Hair follicle dermal papilla cell (primary cell): ENCODE data around the gene GDPGP1. TPM values are rescaled to one million over a fixed set of nuclear protein-coding genes. Genes with fewer than 3 reads are reported as not detected.

ENCODE experiments used
- small RNA-seq: library from RNA; depleted of rRNA; stranded (forward); fragments of <200 nt; gene quantifications from one replicate; pipeline ENCODE3, GENCODE V24; 2012
- total RNA-seq: library from RNA; depleted of rRNA; stranded (reverse); fragments of >200 nt; gene quantifications from 2 replicates; pipeline ENCODE4 v1.2.3, GENCODE V29; 2012

GDPGP1 gene, protein sequence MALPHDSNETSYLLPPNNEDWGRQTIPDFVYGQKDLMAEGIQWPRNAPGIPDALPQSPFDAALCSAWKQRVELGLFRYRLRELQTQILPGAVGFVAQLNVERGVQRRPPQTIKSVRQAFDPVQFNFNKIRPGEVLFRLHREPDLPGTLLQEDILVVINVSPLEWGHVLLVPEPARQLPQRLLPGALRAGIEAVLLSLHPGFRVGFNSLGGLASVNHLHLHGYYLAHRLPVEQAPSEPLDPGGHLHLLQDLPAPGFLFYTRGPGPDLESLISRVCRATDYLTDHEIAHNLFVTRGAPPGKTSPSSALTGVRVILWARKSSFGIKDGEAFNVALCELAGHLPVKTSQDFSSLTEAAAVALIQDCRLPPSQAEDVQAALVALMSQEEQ
- 4.5 and 7.5 TPM in 2 replicates for total RNA-seq

DNA sequence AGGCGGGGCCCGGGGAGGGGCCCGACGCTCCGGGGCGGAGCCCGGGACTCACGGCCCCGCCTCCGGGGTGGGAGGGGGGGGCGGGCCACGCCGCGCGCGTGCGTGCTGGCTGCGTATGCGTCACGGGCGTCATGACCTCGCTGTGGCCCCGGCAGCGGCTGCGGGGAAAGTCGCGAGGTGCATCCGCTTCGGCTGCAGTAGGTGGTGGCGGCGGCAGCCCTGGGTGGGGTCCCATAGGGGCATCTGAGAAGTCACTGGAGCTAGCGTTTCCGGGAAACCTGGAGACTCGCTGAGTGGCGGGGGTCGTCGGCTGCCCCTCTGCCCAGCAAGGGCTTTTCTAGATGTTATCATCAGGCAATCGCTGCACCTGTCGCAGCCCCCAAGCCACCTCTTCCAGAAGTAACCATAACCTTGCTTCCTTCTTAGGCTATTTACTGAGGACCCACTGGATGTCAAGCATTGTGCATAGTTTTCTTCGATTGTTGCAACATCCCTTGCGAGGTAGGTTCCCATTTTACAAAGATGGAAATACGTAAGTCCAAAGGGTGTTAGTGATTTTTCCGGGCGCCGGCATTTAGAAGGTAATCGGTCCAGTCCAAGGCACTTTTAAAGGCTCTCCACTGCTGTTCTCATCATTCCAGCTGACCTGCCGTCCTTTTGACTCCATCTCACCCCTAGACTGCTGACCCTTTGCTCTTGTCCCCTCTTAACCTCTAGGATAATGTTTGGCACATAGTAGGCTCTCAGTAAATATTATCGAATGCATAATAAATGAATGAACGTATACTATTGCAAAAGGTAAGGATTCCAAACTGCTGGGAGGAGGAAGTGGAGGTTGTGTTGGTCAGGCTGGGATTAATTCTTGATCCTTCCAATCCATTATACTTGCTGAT is at the start of gene GDPGP1:
Gene GDPGP1, plus strand, starts transcription at position 114 of the 893 bp plus-strand sequence. CDS start 6,700 bp downstream, outside the sequence.

DNA sequence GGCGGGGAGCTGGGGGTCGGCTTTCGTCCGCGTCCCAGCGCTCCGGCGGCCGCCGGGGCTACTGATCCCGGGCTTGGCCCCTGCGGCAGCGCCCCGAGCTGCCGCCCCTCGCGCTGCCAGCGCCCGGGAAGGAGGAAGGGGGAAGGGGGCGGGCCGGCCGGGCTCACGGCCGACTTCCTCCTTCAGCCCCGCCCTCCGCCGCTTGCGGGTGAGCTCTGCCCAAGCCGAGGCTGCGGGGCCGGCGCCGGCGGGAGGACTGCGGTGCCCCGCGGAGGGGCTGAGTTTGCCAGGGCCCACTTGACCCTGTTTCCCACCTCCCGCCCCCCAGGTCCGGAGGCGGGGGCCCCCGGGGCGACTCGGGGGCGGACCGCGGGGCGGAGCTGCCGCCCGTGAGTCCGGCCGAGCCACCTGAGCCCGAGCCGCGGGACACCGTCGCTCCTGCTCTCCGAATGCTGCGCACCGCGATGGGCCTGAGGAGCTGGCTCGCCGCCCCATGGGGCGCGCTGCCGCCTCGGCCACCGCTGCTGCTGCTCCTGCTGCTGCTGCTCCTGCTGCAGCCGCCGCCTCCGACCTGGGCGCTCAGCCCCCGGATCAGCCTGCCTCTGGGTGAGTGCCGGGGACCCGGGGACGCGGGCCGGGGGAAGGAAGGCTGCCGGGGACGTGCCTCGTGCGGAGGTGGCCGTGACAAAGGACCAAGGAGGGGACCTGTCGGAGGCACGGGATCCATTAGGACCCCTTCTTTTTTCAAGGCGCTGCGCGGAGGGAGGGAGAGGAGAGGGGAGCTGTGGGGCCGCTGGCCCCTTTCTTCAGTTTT is 32.7 kb upstream of the GDPGP1 start, which contains the start of gene SEMA4B:
Gene SEMA4B, plus strand, starts transcription at position 201 of the 814 bp plus-strand sequence. Its CDS starts 249 bp downstream, at position 450.

GRCh38 chr15:90233387-90234095 is 468 bp upstream of the GDPGP1 start, which contains the start of gene CIB1:
CIB1 (minus strand) TSS chr15:90233941; CDS start chr15:90233885, 56 bp downstream.

GRCh38 chr15:90249203-90249863 is 15.3 kb downstream of the GDPGP1 start, which contains the start of gene TTLL13:
TTLL13 (plus strand) TSS chr15:90249556; CDS start chr15:90250631, 1,075 bp downstream.

DNA sequence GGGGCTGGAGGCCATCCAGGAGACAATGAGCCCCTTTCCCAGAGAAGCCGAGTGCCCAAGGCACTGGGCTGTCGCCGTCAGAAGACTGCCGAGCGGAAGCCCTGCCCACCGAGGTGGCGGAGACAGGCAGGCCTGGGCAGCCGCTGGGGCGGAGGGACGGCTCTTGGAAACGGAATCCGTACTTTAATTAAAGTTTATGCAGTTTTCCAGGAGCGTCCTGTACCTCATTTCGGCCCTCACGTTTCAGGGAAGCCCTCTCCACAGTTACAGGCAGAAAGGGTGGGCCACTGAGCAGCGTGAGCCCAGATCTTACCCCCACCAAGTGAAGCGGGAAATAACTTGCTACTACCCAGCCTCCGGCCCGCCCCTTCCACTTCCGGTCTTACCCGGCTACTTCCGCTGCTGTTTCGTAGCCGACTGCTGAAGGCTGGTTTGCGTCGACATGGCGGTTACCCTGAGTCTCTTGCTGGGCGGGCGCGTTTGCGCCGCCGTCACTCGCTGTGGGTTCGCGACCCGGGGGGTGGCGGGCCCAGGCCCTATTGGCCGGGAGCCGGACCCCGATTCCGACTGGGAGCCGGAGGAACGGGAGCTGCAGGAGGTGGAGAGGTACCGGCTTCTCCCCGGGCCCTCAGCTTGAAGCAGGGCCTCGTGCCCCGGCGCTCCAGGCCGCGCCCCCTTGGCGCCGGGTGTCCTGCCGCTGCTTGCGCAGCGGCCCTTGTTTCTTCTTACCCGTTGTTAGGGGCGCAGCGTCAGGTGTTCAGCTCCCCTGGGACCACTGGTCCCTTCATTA is 31.5 kb downstream of the GDPGP1 start, which contains the start of gene NGRN:
Gene NGRN, plus strand, starts transcription at position 402 of the 790 bp plus-strand sequence. Its CDS starts 41 bp downstream, at position 443.

Small RNA genes within 50 kb of the gene (small RNA-seq; reads per million reads assigned to genes)
- gene AC091167.3 (not detected), gene RN7SL736P (not detected)

Other genes with a start within 250 kb of the GDPGP1 start
- gene ZNF710, start 232.9 kb upstream of the GDPGP1 start, total RNA-seq: 19.7 and 25.2 TPM in 2 replicates
- 114 and 153 TPM in 2 replicates for gene IDH2, start 131.7 kb upstream of the GDPGP1 start, total RNA-seq
- gene SEMA4B, start 32.9 kb upstream of the GDPGP1 start, total RNA-seq: 8.4 and 9.2 TPM in 2 replicates
- gene CIB1, start 268 bp upstream of the GDPGP1 start, total RNA-seq: 13.5 and 15.9 TPM in 2 replicates
- 0.16 TPM in 1 of 2 replicates, not detected in the other for gene TTLL13, start 15.3 kb downstream of the GDPGP1 start, total RNA-seq
- gene NGRN, start 31.5 kb downstream of the GDPGP1 start, total RNA-seq: 72.7 and 73.5 TPM in 2 replicates
- gene ZNF774, start 118.1 kb downstream of the GDPGP1 start, total RNA-seq: 0.85 and 1.9 TPM in 2 replicates
- gene IQGAP1, start 154.0 kb downstream of the GDPGP1 start, total RNA-seq: 233 and 273 TPM in 2 replicates